Measurements from ENCODE around the gene FZD2.
"Not testable (repeated sequence)": the region's sequence is repeated elsewhere in the genome, so short reads cannot be mapped to it uniquely, and the experiment has no call there.

Gene FZD2

GRCh38 chr17:44578947-44579346 lies 21.7 kb downstream of the FZD2 start:
- no peak for DNase-seq

GRCh38 chr17:44581868-44582267 lies 24.6 kb downstream of the FZD2 start:
- no peak for DNase-seq

GRCh38 chr17:44584443-44584842 lies 27.2 kb downstream of the FZD2 start:
- DNase-seq = no peak

GRCh38 chr17:44585315-44585714 lies 28.0 kb downstream of the FZD2 start:
- no peak for DNase-seq

GRCh38 chr17:44587339-44587738 lies 30.1 kb downstream of the FZD2 start:
- no peak for DNase-seq

GRCh38 chr17:44589316-44590071 lies 32.2 kb downstream of the FZD2 start:
- no peak for DNase-seq

- DNase-seq = not testable (repeated sequence)
These were observed 32.8 kb downstream of the FZD2 start for GRCh38 chr17:44590072-44590462.

GRCh38 chr17:44590762-44591161 lies 33.5 kb downstream of the FZD2 start:
- DNase-seq = not testable (repeated sequence)

- no peak for DNase-seq
These were observed 33.9 kb downstream of the FZD2 start for GRCh38 chr17:44591206-44591605.

GRCh38 chr17:44593156-44593555 lies 35.9 kb downstream of the FZD2 start:
- DNase-seq = no peak

GRCh38 chr17:44595216-44595775 lies 38.0 kb downstream of the FZD2 start:
- DNase-seq = no peak

GRCh38 chr17:44598329-44598728 lies 41.0 kb downstream of the FZD2 start:
- DNase-seq = no peak

- DNase-seq = no peak
These were observed 41.6 kb downstream of the FZD2 start for GRCh38 chr17:44598932-44599297.

GRCh38 chr17:44599298-44600175 lies 42.3 kb downstream of the FZD2 start:
- no peak for DNase-seq

- no peak for DNase-seq
These were observed 44.3 kb downstream of the FZD2 start for GRCh38 chr17:44601539-44601938.

- no peak for DNase-seq
These were observed 44.7 kb downstream of the FZD2 start for GRCh38 chr17:44601973-44602372.

GRCh38 chr17:44602390-44602789 lies 45.1 kb downstream of the FZD2 start:
- DNase-seq = no peak

GRCh38 chr17:44602970-44603369 lies 45.7 kb downstream of the FZD2 start:
- DNase-seq = no peak

- DNase-seq = no peak
These were observed 47.0 kb downstream of the FZD2 start for GRCh38 chr17:44604116-44604761.

GRCh38 chr17:44604768-44605485 lies 47.6 kb downstream of the FZD2 start:
- no peak for DNase-seq

- no peak for DNase-seq
These were observed 49.4 kb downstream of the FZD2 start for GRCh38 chr17:44606658-44607057.

Data from inflammatory macrophage (primary cell).